Stimulated activated CD4-positive, alpha-beta T cell treated with anti-CD3 and anti-CD28 coated beads, Interleukin-4, amount 100 ng/mL, for 4 hours (primary cell): ENCODE measurements around the gene SPRR5.

Source experiments
- DNase-seq, 2 experiments: peaks; one replicate each; pipeline ENCODE4 v3.0.0-alpha.2; 2020

SPRR5 gene, protein sequence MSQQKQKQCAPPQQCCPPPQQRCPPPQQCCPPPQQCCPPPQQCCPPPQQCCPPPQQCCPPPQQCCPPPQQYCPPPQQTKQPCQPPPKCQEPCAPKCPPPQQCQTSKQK

DNA sequence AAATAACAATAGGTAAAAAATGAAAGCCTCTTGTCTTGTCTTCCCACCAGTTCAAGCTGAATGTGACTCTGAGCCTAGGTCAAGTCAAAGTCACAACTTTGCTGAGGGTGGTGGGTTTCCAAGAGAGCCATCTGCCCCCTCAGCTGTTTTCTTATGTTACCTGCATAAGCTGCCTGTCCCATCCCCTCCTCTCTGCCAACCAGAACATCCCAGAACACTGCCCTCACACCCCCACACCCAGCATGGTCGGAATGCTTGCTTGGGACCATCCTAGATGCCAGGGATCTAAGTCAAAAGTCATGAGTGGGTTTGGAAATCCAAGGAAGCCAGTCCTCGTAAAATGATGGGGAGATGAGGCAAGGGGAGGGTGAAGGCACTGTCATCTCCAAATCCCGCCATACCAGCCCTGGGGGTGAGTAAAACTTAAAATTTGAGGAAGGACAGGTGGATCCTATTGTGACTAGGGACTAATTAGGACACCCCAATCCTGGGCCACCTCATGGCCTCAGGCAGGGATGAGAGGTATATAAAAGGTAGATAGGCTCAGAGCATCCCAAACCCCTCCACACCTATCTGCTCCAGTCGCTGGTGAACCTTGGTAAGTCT lies at the start of gene SPRR5:
Gene SPRR5 (plus strand): TSS at position 556 of the 606 bp plus-strand sequence. CDS start 1,349 bp downstream, outside the sequence.
- no peak for DNase-seq

DNA sequence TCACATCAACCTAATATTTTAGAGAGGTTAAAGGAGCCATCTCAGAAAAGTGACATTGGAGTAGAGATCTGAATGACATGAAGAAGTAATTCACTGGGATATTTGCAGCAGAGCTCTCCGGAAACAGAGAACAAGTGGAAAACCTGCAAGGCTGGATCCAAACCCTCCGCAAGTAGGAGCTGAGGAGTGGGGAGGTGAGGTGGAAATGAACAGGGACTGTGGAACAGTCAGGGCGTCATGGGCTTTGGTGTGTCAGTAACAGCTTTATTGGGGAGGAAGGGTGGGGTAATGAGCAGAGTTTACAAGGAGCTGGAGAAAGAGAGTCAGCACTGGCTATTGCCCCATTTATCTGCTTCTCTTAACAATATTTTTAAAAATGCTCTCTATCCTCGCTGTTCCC lies 48.0 kb upstream of the SPRR5 start:
- DNase-seq: no peak

DNA sequence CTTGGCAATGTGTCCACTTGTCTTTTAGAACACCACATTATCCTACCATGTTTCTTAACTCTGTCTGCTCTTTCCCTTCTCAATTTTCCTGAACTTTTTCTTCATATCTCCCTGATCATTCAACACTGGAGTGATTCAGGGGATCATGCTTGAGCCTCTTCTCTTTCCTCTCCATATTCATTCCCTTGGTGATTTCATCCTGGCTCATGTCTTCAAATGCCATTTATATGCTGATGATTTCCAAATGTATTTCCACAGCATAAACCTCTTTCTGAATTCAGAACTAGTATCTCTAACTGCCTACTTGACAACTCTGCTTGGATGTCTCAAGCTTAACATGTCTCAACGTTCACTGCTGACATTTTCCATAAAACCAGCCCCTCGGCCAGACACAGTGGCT lies 47.1 kb upstream of the SPRR5 start:
- no peak for DNase-seq

DNA sequence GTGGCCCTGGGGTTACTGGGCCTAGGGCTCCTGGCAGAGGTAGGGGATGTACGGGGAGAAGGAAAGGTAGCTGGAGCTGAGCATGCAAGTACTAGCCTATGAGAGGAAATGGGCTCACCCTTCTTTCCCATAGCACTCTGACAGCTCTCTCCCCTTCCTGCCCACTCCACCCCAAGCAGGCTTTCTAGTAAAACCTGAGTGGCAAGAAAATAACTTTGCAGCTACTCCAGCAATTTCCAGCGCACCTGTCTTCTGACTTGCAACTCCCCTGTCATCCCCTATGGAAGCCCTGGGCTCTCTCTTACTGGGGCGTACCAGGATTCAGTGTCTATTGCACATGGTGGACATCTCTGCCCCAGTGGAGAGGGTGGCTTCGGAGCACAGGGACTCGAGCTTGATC lies 45.4 kb upstream of the SPRR5 start:
- no peak for DNase-seq

DNA sequence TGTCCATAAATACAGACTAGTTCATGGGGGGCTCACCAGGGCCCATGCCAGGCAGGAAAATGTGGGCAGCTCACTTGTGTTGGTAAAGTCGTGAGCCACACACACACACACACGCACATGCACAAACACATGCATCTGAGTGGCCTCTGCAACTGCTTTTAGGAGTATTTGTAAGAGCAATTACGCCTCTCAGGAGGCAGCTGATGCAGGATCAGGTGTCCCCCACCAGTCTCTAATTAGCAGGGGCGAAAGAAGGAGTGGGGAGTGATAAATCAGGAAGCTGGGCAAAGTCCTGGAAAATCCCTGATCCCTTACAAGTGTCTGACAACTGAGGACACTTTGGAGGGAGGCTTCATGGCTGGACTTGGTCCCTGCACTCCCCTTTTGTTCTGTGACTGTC lies 44.4 kb upstream of the SPRR5 start:
- no peak for DNase-seq

DNA sequence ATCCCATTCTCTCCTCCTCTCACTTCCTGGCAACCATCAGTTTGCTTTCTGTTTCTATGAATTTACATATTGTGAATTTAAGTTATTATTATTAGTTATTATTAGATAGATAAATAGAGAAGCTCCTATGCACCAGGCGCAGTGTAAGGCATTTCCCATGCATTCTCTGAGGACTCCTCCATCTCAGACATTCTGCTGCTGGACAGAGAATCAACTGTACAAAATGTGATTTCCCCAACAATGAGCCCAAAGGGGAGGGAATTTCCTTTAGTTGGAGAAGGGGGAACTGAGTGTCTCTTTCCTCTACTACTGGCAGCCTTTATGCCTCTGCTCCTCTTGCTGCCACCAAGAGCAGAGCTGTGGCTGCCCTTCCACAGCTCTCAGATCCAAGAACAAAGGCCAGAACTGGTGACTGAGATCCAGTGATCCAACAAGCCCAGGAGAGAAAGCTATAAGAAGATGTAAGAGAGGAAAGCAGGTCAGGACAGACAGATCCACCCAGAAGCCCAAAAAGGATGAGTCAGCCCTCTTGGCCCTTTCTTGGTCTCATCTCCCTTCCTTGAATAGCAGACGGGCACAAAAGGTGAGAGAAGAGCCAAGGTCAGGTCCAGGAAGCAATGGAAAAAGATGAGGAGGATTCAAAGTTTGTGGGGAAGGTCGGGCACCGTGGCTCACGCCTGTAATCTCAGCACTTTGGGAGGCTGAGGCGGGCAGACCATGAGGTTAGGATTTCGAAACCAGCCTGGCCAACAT lies 42.1 kb upstream of the SPRR5 start:
- no peak for DNase-seq

DNA sequence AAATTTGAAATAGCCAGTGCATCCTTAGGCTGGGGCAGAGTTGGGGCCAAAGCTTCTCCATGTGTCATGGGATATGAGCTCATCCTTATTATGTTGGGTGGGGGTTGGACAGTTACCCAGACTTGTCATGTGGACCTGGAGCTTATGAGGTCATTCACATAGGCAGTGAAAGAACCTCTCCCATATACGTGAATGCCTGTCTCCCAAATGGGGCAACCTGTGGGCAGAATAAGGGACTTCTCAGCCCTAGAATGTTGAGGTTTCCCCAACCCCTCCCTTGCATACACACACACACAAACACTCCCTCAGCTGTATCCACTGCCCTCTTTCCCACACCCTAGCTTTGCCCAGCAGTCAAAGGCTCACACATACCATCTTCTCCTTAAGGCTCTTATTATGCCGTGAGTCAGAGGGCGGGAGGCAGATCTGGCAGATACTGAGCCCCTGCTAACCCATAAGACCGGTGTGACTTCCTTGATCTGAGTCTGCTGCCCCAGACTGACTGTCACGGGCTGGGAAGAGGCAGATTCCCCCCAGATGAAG lies 40.9 kb upstream of the SPRR5 start:
- no peak for DNase-seq

DNA sequence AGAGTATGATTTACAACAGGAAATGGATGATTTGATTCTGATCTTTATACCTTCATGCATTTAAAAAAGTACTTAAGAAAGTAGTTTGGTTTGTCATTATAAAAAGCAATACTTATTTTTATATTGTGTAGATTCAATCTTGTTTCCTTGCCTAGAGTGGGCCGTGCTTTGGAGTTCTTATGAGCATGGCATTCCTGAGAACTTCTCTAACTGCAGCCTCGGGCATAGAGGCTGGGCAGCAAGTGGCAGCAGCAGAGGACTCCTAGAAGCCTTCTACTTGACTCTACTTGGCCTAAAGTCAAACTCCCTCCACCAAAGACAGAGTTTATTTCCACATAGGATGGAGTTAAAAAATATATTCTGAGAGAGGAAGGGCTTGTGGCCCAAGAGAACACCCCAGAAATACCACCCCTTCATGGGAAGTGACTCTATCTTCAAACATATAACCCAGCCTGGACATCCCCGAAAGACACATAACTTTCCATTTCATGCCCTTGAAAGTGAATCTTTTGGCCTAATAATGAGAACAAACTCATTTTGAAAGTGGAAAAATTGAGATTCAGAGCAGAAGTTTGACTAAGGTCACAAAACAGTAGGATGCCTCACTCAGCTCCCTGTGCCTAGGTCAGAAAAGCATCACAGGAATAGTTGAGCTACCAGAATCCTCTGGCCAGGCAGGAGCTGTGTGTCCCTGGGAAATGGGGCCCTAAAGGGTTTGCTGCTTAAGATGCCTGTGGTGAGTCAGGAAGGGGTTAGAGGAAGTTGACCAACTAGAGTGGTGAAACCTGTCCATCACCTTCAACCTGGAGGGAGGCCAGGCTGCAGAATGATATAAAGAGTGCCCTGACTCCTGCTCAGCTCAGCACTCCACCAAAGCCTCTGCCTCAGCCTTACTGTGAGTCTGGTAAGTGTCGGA lies 39.1 kb upstream of the SPRR5 start, which contains the start of gene IVL:
Gene IVL (plus strand): TSS at position 861 of the 916 bp plus-strand sequence. CDS start 1,252 bp downstream, outside the sequence.
- no peak for DNase-seq

DNA sequence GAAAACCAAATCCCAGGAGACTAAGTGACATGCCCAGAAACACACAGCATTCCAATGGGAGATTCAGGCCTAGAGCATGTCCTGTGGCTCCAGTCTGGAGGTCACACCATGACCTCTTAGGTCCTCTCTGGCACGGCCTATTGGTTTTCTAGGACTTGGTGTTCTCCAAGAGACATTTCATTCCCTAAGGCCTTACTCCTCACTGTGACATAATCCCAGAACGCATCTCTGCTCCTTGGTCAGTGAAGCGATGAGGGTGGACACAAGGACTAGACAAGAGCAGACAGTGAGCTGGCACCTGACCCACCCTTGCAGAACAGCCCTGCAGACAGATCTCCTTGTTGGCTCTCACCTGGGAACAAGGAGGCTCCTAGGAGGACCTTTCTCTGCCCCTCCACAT lies 37.8 kb upstream of the SPRR5 start:
- no peak for DNase-seq

DNA sequence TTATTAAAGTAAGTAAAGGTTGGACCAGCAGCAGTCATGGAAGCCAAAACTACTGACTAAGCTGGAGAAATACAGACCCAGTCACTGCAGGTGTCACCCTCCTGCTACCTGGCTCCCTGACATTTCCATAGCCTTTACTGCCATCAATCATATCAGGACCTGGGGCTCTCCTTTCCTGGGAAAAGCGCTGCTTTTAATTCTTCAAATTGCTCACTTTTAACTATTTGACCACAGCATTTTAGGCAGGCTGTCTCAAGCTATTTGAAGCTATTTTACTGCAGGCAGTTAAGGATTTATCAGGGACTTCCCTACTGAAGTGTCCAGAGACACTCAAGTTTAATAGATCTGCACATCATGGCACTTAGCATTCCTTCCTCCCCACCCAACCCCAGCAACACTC lies 34.5 kb upstream of the SPRR5 start:
- DNase-seq: no peak

DNA sequence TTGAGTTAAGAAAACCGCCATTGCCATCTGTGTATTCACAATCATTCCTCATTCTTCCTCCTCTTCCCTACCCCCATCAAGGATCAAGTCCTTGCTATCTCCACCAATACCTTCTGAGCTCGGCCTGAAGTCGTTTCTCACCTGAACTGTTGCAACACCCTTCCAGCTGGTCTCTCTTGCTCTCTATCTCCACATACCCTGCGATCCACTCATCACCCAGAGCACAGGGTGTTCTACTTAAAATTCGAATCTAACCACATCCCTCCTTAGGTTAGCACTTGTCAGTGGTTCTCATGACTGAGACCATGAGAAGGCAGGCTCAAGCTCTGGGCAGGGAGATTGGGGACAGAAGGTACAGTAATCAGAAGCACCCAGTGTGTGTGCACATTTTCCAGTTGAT lies 34.1 kb upstream of the SPRR5 start:
- no peak for DNase-seq

DNA sequence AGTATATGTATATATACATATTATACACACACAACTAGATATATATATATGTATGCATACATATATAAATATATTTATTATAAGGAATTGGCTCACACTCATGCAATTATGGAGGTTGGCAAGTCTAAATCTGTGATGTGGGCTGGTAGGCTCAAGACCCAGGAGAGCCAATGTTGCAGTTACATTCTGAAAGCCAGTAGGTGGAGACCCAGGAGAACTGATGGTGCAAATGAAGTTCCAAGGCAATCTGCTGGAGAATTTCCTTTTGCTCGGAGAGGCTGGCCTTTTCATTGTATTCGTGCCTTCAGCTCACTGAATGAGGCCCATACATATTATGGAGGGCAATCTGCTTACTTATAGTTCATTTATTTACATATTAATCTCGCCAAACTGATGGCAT lies 29.2 kb upstream of the SPRR5 start:
- no peak for DNase-seq

DNA sequence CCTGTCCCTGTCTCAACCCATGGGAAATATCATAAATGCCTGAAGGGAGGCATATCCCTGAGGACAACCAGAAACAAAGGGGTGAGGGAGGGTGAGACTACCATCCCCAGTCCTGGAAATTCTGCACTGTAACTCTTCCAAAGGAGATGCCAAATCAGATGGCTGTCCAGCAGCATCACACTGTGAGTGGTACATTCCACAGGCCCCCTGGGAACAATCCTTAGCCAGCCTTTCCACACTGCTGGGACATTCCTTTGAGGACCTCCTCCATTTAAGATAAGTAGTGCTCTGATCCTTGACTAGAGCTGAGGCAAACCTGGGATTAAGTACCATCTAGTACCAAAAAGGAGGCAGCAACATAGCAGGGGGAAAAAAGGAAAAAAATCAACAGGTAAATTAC lies 27.9 kb upstream of the SPRR5 start:
- DNase-seq: no peak

DNA sequence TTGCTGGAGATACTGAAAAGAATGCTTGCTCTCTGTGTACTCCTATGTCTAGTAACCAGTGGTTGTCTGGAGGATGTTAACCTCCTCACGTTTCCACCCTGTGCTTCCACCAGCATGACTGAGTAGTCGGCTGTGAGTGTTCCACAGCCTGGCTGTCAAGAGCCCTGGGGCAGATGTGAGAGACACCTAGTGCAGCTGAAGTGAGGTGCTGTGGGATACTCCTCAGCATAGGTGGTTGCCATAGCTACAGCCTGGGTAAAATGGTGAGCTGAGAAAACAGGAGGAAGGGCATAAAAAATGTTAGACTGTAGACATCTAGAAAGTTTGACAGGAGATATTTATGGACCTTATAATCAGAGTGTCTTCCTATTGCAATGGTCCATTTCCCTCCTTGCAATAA lies 22.8 kb upstream of the SPRR5 start:
- DNase-seq: no peak

DNA sequence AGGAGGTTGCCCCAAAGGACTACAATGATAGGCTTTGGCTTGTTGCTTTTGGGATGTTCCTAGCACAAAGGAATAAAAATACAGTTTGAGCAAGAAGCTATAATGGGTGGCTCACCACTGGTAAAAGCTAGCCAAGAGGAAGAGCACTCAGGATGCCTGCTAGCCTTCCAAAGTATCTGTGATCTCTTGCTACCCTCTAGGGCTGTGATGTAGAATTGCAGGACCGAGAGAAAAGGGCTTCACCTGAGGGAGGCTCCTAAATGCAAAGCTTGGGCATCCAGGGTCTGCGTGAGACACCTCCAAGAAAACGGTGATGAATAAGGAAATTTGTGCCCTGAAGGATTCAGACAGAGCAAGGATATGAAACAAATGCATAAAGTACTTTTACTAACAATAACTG lies 20.9 kb upstream of the SPRR5 start:
- DNase-seq: no peak

DNA sequence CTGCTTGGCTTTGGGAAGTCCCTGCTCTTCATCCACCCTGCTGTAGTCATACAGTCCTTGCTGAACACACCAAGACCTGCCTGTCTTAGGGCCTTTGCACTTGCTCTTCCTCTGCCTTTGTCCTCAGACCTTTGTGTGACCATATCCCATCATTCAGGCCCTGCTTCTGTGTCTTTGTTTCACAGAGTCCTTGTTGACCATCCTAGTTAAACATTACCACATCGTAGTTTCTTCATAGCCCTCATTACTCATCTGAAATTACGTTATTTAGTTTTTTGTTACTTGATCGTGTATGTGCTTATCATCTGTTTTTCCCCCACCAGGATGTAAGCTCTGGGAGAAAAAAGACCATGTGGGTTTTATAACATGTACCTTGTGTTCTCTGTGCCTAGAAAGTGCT lies 18.3 kb upstream of the SPRR5 start:
- no peak for DNase-seq

DNA sequence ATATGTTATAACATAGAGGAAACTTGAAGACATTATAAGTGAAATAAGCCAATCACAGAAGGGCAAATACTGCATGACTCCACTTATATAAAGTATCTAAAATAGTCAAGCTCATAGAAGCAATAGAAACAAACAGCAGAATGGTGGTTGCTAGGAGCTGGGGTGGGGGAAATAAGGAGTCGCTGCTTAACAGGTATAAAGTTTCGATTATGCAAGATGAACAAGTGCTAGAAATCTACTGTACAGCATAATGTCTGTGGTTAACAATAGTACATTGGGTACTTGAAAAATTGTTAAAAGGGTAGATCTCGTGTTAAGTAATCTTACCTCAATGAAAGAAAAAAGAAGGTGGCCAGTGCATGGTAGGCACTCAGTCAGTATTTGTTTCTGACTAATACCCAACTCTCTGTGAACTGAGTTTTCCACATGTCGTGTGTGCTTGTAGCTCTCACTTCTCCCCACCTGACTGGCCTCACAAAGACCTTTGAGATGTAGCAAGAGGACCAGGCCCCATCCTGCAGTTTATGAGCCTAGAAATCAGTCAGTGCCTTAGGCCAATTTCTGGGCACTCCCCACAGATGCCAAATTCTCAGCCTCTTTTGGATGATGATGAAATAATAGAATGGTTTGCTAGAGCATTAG lies 14.7 kb upstream of the SPRR5 start:
- DNase-seq: no peak

DNA sequence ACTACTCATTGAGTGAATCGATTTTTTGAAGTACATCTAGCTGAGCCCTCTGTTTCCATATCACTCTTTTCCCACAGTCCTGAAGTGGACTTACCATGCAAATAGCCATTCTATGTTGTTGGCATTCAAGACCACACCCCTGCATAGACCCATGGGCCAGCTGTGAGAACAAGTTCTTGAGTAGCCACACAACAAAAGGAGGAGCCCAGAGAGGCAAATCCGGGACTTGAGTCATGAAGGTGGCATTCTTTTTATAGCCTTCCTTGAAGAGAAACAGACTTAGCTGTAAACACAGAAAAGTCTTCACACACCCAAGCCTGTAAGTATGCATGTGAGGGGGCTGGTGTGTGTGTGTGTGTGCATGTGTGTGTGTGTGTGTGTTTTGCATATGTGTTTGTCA lies 13.8 kb upstream of the SPRR5 start:
- no peak for DNase-seq

DNA sequence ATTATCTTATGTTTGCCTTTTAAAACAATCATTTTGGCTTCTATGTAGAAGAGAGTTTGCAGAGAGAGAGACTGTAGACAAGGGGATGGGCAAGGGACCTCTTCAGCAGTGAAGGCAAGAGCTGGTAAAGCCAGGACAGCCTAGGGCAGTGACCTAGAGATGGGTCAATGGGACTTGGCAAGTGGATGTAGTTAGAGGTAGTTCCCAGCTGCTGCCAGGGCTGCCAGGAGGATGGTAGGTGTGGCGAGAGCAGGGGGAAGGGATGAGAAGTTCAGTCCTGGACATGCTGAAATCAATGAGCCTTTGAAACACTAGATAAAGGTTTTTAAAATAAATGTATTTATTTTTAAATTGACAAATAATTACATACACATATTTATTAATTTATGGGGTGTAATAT lies 6.4 kb upstream of the SPRR5 start:
- DNase-seq: no peak

DNA sequence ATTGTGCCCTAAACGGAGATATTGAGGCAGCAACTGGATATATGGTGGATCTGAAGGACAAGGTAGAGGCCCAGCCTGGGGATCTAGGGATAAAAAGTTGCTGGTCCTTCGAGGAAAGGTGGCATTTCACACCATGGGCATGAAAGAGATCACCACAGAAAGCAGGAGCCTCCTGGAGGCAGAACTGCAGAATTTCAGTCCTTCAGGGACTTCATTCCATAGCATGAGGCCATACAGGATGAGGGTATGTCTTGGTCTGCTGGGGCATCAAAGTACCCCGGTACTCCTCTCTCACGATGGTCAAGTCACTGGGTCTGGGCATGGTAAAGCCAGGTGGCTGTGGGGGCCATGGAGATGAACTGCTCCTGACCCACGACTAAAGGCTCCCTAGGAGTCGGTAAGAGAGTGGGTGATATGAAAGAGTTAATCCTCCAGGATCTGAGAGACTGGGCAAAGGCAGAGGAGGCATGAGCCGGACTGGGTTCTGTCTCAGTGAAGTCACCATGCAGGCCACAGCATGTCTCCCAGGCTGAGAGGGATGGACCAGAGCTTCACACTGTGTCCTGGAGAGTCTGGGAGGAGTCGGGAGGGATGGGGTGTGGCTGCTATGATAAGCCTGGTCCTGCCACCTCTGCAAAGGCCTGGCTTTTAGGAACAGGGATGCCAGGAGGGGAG lies 5.8 kb upstream of the SPRR5 start:
- no peak for DNase-seq

DNA sequence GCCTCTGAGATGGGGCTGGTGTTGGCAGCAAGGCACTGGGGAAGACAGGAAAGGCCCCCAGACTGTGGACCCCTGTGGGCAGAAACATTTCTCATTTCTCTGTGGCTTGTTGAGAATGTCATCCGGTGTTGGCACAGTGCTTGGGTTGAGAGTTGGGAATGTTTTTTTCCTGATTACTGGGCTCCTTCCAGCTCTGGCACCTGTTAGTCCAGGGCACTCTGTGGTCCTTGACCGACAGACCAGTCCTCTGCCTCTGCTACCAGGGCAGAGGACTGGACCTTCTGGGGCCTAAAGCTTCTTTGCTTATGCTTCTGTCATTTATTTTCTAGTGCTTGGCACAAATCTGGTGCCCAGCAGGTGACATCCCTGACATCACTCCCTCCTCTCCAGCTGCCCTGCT lies 4.8 kb upstream of the SPRR5 start:
- no peak for DNase-seq

DNA sequence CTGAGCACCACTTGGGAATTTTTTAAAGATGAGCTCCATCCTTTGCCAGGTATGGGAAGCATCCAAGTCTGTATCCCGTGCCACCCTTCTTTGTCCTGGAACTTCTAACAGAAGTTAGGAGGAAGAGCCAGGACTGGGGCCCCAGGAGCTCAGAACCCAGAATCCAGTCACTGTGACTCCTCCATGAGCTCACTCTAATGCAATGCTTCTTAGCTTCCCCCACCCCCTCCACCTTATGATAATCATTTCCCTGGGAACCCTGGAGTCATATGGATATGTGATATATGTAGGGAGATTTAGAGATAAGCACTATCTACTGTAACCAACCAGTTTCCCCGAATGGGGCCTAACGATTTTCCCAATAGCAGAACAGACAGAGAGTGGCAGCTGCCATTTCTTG lies 758 bp upstream of the SPRR5 start:
- DNase-seq: no peak
